NB4 (cell line): ENCODE measurements around the gene WDFY3.

Source experiments
- POLR2A ChIP-seq: IDR thresholded peaks from 2 replicates; pipeline ENCODE4 v1.6.1; 2011; ENCODE audit warnings: mild to moderate bottlenecking; ENCODE audit not compliant: insufficient read length; ENCODE audit errors: extremely low read depth
- TF ChIP-seq, protein P1 (sequence below): IDR thresholded peaks from one replicate; pipeline ENCODE4 v1.5.1; 2012; ENCODE audit warnings: low read depth, low read length
- TF ChIP-seq, protein P2 (sequence below): IDR thresholded peaks from 2 replicates; pipeline ENCODE4 v1.6.1; 2011; ENCODE audit warnings: low read depth, low read length

DNA sequence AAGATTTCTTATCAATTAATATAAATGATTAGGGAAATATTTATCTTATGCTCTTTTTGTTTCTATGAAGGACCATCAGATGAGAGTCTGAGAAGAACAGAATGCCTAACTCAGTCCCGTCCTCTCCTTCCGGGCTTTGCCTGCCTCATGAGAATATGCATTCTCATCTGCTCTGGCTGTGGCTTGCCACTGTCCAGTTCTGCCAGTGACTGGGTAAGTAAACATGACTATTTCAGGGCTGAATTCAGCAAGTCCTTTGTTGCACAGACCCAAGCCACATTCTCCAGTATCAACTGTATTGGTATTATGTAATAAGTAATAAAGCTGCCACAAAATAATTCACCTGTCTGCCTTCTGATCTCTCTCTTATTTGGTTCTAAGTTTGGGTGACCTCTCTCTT, 110.7 kb downstream of the WDFY3 start:
- TF ChIP-seq POLR2A, result no peak
- TF ChIP-seq, protein P1, sequence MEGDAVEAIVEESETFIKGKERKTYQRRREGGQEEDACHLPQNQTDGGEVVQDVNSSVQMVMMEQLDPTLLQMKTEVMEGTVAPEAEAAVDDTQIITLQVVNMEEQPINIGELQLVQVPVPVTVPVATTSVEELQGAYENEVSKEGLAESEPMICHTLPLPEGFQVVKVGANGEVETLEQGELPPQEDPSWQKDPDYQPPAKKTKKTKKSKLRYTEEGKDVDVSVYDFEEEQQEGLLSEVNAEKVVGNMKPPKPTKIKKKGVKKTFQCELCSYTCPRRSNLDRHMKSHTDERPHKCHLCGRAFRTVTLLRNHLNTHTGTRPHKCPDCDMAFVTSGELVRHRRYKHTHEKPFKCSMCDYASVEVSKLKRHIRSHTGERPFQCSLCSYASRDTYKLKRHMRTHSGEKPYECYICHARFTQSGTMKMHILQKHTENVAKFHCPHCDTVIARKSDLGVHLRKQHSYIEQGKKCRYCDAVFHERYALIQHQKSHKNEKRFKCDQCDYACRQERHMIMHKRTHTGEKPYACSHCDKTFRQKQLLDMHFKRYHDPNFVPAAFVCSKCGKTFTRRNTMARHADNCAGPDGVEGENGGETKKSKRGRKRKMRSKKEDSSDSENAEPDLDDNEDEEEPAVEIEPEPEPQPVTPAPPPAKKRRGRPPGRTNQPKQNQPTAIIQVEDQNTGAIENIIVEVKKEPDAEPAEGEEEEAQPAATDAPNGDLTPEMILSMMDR, result no peak
- TF ChIP-seq, protein P2, sequence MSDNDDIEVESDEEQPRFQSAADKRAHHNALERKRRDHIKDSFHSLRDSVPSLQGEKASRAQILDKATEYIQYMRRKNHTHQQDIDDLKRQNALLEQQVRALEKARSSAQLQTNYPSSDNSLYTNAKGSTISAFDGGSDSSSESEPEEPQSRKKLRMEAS, result no peak
